ENCODE results near the gene GSC2. TPM values are rescaled to one million over a fixed set of nuclear protein-coding genes. Genes with fewer than 3 reads are reported as not detected.

GSC2 gene
- polyA plus RNA-seq, 3 donors: not detected

- Mint-ChIP-seq H3K36me3 (peaks cover 14 to 39% of the 10 kb centered on the region in 2 donors), H3K27ac (peak overlapping the region; percentile 66 to 95 (median 87)), H3K4me3 (peak overlapping the region; percentile 90 to 95), H3K9me3 (peaks cover 0 to 3% (median 0%) of the 10 kb centered on the region in 7 donors), H3K4me1 (peaks cover 62% of the 10 kb centered on the region), H3K27me3 (ENCODE audit: low read depth in 3 of 3) (peaks cover 1 to 7% (median 5%) of the 10 kb centered on the region in 3 donors)
- WGBS (ENCODE audit: insufficient coverage): 13% methylated on average over 14 of the region's 23 CpGs
- Histone ChIP-seq H3K9me3 (replicated peaks in 1 of 2; ENCODE audit: control insufficient read depth in 1 of 2, insufficient read depth in 1 of 2, low read length in 2 of 2) (no peaks in the 10 kb centered on the region), H3K27ac (ENCODE audit: low read depth in 1 of 2, low read length in 2 of 2) (peak overlapping the region; percentile 61 to 88), H3K36me3 (replicated peaks in 1 of 2; ENCODE audit: control insufficient read depth in 1 of 2, insufficient read depth in 2 of 2, low read length in 2 of 2) (peaks cover 0 to 25% of the 10 kb centered on the region in 2 donors), H3K4me1 (ENCODE audit: control insufficient read depth in 1 of 2, insufficient read depth in 2 of 2, low read length in 2 of 2) (peaks cover 57 to 62% of the 10 kb centered on the region in 2 donors), H3K4me2 (replicated peaks; ENCODE audit: extremely low read depth, low read length, poor library complexity, severe bottlenecking) (peak overlapping the region; percentile 92), H3K27me3 (ENCODE audit: control insufficient read depth in 2 of 2, insufficient read depth in 2 of 2, low read length in 2 of 2) (no peaks in the 10 kb centered on the region), H2AFZ (ENCODE audit: insufficient read depth, low read depth, low read length, poor library complexity, severe bottlenecking) (peak overlapping the region; percentile 93), H3K79me2 (ENCODE audit: insufficient read depth, low read length) (peaks cover 62% of the 10 kb centered on the region), H4K20me1 (ENCODE audit: insufficient read depth, low read length) (peaks cover 54% of the 10 kb centered on the region), H3K4me3 (replicated peaks in 1 of 3; ENCODE audit: low read depth in 2 of 3, low read length in 3 of 3) (peak overlapping the region; percentile 67 to 93 (median 91)), H3K9ac (ENCODE audit: insufficient read depth, low read length, poor library complexity, severe bottlenecking) (peak overlapping the region; percentile 89)
- no peak for DNase-seq
- intact Hi-C loops (cut with micrococcal nuclease): loop anchor here (5.0 kb wide), 2 partner anchors 34 to 171 kb away; partner anchors contain the start of gene CLTCL1 (in 1 of the 2)
- no peak for TF ChIP-seq CTCF (IDR thresholded peaks at IDR 0.05)
Measured at GRCh38 chr22:19120829-19121630, 29.1 kb downstream of the GSC2 start.

GRCh38 chr22:19119949-19120348 is 30.1 kb downstream of the GSC2 start:
- peaks cover 73% of the 10 kb centered on the region for H3K79me2 ChIP-seq (ENCODE audit: insufficient read depth, low read length)
- Mint-ChIP-seq H3K4me3 (peak overlapping the region in 1 of 2 donors; percentile 95), H3K9me3 (no peaks in the 10 kb centered on the region), H3K4me1 (peaks cover 73% of the 10 kb centered on the region), H3K27me3 (ENCODE audit: low read depth in 3 of 3) (peaks cover 1 to 8% (median 6%) of the 10 kb centered on the region in 3 donors), H3K36me3 (peaks cover 18 to 48% of the 10 kb centered on the region in 2 donors), H3K27ac (peak overlapping the region in 5 of 7 donors; percentile 33 to 92 (median 84))
- WGBS (ENCODE audit: insufficient coverage): 98% methylated on average over 6 of the region's 8 CpGs
- H3K4me3 ChIP-seq (replicated peaks in 1 of 3; ENCODE audit: low read depth in 2 of 3, low read length in 3 of 3): peak overlapping the region in 1 of 3 experiments; percentile 91
- no peaks in the 10 kb centered on the region for H3K27me3 ChIP-seq (ENCODE audit: control insufficient read depth in 2 of 2, insufficient read depth in 2 of 2, low read length in 2 of 2)
- H3K9me3 ChIP-seq (replicated peaks in 1 of 2; ENCODE audit: control insufficient read depth in 1 of 2, insufficient read depth in 1 of 2, low read length in 2 of 2): no peaks in the 10 kb centered on the region
- intact Hi-C loops (cut with micrococcal nuclease): loop anchor here (5.0 kb wide), 2 partner anchors 33 to 172 kb away; partner anchors contain the start of gene CLTCL1 (in 1 of the 2)
- H2AFZ ChIP-seq (ENCODE audit: insufficient read depth, low read depth, low read length, poor library complexity, severe bottlenecking): no peak overlapping the region
- peaks cover 65% of the 10 kb centered on the region for H4K20me1 ChIP-seq (ENCODE audit: insufficient read depth, low read length)
- DNase-seq: no peak
- H3K27ac ChIP-seq (ENCODE audit: low read depth in 1 of 2, low read length in 2 of 2): peak overlapping the region in 1 of 2 donors; percentile 88
- peaks cover under 1 to 34% of the 10 kb centered on the region in 2 donors for H3K36me3 ChIP-seq (replicated peaks in 1 of 2; ENCODE audit: control insufficient read depth in 1 of 2, insufficient read depth in 2 of 2, low read length in 2 of 2)
- no peak for TF ChIP-seq CTCF (IDR thresholded peaks at IDR 0.05)
- H3K4me1 ChIP-seq (ENCODE audit: control insufficient read depth in 1 of 2, insufficient read depth in 2 of 2, low read length in 2 of 2): peaks cover 64 to 70% of the 10 kb centered on the region in 2 donors
- peak overlapping the region; percentile 92 for H3K4me2 ChIP-seq (replicated peaks; ENCODE audit: extremely low read depth, low read length, poor library complexity, severe bottlenecking)
- peak overlapping the region; percentile 19 for H3K9ac ChIP-seq (ENCODE audit: insufficient read depth, low read length, poor library complexity, severe bottlenecking)
